Stimulated activated CD8-positive, alpha-beta memory T cell treated with anti-CD3 and anti-CD28 coated beads, Interleukin-15, amount 100 ng/mL, for 48 hours (primary cell): ENCODE measurements around the gene C2CD5.
A peak's percentile ranks its signal among the peaks of the same experiment; 100 is the strongest.
"Not testable (repeated sequence)": the region's sequence is repeated elsewhere in the genome, so short reads cannot be mapped to it uniquely, and the experiment has no call there.

ENCODE experiments used
- DNase-seq, 2 donors: peaks; one replicate each; pipeline ENCODE4 v3.0.0-alpha.2; 2020; ENCODE audit warnings: low read depth in 2 of 2

The C2CD5 gene

DNA sequence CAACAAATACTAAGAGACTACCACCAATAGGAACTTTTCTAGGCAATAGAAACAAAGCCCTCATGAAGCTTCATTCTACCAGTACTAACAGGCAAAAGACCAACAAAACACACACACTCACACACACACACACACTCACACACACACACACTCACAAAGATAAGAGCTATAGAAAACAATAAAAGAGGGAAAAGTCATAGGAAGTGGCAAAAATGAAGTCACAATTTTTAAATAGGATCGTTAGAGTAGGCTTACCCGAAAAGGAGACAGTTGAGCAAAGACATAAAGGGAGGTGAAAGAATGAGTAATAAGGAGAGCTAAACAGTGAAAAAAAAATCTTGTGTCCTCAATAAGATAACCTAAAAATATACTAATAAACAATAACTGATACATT, 66.5 kb downstream of the C2CD5 start:
- no peak for DNase-seq

DNA sequence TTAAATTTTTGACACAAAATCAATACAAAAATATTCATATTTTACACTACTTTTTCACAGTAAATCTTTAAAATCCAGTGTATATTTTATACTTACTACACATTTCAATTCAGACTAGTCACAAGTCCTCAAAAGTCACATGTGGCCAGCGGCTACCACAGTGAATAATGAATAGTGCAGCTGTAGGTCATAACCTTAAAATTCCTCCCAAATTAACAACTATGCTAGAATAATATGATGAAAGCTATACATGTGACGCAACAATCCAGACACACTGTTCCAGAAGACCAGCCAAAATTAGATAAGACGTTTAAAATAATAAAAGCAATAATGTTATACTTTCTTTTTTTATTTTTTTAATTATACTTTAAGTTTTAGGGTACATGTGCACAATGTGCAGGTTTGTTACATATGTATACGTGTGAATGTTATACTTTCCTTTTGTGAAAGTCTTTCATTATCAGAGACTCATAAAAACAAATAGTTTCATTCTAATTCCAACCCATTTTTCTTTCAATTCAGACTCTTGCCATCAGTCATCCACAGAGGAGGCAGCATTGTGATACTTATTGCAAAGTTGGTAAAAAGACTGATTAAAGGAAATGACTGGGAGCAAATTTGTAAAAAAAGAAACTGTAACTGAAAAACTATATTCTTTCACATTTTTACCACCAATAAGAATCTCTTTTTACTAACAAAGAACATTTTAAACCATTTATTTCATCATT, 67.0 kb downstream of the C2CD5 start:
- no peak for DNase-seq

DNA sequence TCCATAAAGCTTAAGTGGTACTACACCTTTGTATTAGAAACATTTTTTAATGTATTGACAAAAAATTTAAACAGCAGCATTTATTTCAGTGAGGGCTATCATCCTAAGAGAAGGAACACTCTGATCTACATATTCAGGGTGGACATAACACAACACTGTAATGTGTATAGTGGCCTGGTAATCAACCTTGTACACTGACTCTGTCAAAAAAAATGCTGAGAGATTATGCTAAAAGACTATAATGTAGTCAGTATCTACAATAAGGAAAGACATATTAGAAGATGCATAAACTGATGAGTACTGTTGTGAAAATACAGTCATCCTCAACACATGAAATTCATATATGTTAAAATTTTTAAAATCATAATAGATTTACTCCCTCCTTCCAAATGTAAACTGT, 68.2 kb downstream of the C2CD5 start:
- DNase-seq = no peak

DNA sequence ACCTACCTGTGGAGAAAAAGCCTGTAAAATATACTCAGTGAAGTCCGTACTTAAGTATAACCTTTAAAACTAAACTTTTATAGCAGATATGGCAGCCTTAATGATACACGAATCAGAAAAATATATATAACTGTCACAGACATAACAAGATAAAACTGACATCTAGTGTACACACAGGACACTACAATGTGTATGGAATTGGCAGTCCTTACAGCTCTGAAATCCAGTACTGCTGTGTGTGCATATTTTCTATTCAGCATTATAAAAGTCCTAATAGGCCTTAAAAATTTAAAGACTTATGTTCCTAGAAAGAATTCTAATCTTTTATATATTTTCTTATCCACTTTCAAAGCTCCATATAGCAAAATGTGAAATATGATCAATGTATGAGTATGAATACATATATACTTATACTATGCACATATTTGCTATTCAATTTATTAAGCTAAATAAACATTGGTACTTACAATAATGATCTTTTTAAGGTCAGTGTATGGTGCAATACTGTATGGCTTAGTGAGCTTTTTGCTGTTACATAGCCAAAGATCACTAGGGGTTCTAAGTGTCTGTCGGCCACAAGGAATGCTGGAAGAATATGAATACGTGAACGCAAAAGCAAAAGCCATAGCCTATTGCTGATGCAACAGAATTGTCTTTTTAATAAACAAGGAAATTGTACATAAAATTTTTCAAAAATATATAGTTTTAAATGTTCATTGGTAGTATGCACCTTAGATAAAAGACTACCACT, 69.2 kb downstream of the C2CD5 start:
- no peak for DNase-seq

GRCh38 chr12:22473212-22473611, 71.1 kb downstream of the C2CD5 start:
- DNase-seq = no peak

DNA sequence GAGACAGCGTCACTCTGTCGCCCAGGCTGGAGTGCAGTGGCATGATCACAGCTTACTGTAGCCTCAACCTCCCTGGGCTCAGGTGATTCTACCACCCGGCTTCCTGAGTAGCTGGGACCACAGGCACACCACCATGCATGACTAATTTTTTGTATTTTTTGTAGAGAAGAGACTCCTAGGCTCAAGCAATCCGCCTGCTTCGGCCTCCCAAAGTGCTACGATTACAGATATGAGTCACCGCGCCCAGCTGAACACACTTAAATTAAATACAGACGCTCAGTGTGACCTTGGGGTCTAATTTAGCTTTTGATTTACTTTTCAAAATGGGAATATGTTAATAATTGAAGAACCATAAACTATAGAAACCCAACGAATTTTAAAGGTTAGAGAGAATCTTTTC, 77.2 kb downstream of the C2CD5 start:
- no peak for DNase-seq

DNA sequence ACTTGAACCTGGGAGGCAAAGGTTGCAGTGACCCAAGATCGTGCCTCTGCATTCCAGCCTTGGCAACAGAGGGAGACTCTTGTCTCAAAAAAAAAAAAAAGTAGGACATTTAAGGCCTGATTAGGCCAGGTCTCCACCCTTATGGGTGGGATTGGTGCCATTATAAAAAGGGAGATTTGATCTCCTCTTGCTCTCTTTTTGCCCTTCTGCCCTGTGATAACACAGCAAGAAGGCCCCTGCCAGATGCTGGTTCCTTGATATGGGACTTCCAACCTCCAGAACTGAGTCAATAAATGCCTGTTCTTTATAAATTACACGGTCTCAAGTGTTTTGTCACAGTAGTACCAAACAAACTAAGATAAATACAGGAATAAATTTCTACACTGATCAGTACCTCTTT, 81.0 kb downstream of the C2CD5 start:
- DNase-seq = no peak

- no peak for DNase-seq
These were observed 82.6 kb downstream of the C2CD5 start for GRCh38 chr12:22461786-22462185.

GRCh38 chr12:22459838-22460490, 84.4 kb downstream of the C2CD5 start:
- DNase-seq = no peak

DNA sequence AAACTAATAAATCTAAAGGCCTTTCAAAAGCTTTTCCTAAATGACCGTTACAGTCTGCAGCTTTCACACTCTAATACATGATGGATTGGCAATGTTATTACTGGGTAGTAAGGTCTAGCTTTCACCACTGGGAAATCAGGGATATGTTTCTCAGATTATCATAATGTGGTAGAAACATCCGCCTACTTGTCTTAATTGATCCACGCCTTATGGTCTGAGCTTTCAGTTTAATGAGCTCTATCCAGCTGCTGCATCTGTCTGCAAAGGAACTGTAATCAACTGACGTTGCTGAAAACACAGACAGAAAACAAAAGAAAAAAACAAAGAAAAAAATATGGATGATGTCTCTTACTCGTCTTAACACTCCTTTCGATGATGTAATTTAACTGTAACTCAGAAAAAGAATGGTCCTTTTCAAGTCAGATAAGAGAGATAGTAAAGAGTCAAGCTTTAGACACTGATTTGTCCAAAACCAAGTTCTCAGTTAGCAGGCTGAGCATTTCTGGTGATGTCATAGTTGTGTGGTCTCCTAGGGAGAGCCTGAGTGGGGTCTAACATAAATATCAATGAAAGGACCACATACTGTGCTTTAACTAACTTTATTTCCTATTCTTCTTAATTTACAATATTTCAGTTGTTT, 85.9 kb downstream of the C2CD5 start:
- DNase-seq = no peak

- no peak for DNase-seq
These were observed 87.3 kb downstream of the C2CD5 start for GRCh38 chr12:22457085-22457484.

GRCh38 chr12:22453511-22453910, 90.8 kb downstream of the C2CD5 start:
- no peak for DNase-seq

DNA sequence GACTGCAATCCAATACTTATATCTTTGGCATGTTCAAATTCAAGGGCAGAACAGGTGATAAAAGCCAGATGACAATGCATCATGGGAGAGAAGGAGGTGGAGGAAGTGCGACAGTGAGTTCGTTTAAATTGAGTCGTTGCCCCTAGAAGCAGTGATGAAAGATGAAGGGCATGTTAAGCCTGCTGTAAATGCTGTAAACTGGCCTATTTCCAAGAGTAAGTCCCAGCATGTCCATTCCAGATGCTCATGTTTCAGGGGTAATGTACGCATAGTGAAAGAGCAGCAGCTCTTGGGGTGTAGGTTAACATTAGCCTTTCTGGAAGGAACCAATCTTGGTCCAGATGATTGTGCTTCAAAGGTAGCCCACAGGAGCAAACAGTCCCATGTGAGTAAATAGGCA, 97.1 kb downstream of the C2CD5 start:
- no peak for DNase-seq

- DNase-seq = not testable (repeated sequence)
These were observed 100.1 kb downstream of the C2CD5 start for GRCh38 chr12:22444317-22444665.

GRCh38 chr12:22443379-22444316, 100.7 kb downstream of the C2CD5 start:
- peak; percentile 15 to 24 for DNase-seq

GRCh38 chr12:22437031-22437806, 107.1 kb downstream of the C2CD5 start:
- no peak for DNase-seq

GRCh38 chr12:22435583-22435982, 108.8 kb downstream of the C2CD5 start:
- DNase-seq = no peak

DNA sequence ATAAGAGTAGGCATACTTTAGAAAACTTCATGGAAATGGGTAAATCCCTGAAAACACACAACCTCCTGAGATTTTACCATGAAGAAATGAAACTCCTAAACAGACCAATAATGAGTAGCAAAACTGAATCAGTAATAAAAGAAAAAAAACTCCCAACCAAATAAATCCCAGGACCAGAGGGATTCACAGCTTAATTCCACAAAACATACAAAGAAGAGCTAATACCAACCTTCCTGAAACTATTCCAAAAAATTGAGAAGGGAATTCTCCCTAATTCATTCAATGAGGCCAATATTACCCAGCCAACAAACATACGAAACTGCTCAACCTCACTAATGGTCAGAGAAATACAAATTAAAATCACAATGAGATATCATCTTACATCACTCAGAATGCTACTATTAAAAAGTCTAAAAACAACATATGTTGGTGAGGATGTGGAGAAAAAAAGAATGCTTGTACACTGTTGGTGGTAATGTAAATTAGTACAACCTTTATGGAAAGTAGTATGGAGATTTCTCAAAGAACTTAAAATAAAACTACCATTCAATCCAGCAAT, 112.6 kb downstream of the C2CD5 start:
- no peak for DNase-seq

- no peak for DNase-seq
These were observed 127.5 kb downstream of the C2CD5 start for GRCh38 chr12:22416801-22417200.
